HG03175 (cell line): Measurements from ENCODE around the gene PRR18.

ENCODE experiments used
- ATAC-seq: cut with Tn5 transposase; IDR thresholded peaks from one replicate; pipeline ENCODE4 v1.9.1; 2021; ENCODE audit warnings: mild to moderate bottlenecking, moderate library complexity; ENCODE audit not compliant: unreplicated experiment

The PRR18 gene

DNA sequence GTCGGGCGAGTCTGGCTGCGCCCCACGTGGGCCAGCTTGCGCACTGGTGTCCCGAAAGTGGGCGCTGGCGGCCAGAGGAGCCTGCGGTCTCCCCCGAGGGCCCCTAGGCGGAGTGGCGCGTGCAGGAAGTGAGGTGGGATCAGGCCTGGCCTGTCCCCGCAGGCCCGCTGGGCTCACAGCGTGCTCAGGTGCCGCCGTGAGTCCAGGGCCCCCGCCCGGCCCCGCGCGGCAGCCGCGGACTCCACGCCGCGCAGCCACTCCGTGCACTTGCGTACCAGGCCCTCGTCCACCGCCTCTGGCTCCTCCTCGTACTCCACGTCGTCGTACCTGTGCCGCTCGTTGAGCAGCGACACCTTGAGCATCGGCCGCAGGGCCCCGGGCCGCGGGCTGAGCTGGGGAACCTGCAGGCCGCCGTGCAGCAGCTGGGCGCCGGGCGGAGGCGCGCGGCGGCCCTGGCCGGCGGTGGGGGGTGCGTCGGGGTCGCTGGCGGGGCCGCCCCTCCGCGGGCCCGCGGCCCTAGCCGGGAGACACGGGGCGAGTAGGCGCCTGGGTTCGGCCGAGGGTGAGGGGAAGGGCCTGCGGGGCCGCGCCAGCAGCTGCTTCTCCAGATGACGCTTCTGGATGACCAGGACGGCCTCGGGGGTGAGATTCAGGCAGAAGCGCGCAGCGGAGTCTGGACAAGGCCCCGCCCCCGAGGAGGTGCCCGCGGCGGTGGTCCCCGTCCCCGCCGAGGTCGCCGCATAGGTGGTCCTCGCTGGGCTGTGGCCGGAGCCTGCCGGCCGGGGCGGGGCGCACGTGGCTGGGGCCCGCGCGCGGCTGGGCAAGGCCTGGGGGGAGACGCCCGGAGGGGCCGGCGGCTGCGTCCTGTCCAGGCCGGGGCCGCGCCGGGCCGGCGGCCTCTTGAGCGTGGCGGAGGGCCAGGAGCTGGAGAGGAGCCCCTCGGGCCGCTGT is 835 bp downstream of the PRR18 start:
- peak; percentile 31 for ATAC-seq

GRCh38 chr6:166306378-166307081 is 1.7 kb downstream of the PRR18 start:
- no peak for ATAC-seq

- ATAC-seq = no peak
Observed at GRCh38 chr6:166305562-166306117, 2.6 kb downstream of the PRR18 start.

DNA sequence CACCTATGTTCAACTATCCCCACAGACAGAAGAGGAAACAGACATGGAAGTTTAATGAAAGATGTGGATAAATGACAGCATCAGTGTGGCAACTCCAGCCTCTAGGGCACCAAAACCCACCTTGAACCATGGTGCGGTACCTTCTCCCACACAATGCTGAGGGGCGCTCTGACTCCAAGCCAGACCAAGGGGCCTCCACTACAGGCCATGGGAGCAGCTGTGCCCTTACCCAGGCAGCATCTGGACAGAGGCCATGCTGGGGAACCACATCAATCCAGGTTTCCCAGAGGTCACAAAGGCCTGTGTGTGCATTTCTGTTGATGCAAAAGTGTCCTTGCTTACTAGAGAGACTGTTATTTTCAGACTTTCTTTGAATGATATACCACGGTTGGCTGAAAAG is 4.1 kb downstream of the PRR18 start:
- ATAC-seq = no peak

DNA sequence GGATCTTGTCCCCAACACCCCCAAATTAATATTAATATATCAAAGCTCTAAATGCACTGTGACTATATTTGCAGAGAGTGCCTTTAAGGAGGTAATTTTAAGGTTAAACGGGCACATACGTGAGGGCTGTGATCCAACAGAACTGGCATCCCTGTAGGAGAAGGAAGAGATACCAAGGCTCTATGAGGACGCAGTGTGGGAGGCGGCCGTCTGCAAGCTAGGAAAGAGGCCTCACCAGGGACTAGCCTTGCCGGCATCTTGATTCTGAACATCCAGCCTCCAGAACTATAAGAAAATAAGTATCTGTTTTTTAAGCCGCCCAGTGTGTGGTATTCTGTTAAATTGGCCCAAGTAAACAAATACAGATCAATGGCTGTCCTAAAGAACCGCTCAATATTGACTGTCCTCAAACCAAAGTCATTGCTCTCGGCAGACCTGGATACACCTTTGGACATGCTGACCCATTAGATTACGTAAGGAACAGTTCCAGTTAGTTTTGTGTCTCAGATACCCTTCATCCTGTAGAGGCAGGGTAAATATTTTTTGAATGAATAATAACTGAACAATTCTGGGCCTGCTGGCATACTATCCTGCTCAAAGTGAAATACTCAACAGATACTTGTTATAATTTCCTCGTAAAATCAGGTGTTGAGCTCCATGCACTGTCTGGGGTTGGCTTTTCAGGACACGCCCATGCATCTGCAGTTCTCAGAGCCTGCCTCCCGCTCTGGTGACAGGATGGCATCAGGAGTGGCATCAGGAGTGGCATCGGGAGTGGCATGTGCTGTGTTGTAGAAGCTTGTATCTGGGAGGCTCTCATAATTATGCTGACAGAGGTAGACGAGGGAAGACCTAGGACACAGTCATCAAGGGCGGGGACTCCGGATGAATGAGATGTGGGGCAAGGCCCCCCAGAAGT is 6.3 kb downstream of the PRR18 start:
- ATAC-seq = no peak

DNA sequence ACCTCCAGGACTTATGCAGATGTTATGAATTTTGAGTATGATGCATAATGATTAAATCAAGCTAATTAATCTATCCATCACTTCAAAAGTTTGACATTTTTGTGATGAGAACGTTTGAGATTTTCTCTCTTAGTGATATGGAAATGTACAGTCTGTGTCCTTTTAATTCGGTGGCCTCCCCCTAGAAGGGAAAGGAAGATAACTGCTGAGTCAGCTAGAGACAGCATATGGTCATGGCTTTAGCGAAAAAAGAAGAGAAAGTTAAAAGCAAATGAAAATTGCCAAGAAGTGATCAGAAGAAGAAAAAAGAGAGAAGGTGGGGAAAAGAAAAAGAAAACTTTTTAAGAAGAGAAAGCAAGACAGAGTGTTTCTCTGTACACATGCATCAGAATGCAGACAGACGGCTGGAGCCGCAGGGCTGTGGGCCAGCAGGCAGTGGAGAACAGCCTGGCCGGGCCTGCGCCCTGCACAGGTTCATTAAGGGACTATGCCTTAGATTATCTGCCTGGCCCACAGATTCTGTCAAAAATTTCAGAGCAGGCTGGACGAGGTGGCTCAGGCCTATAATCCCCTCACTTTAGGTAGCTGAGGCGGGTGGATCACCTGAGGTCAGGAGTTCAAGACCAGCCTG is 7.7 kb downstream of the PRR18 start:
- no peak for ATAC-seq

GRCh38 chr6:166297606-166298005 is 10.6 kb downstream of the PRR18 start:
- ATAC-seq = no peak

GRCh38 chr6:166296035-166296883 is 11.9 kb downstream of the PRR18 start:
- ATAC-seq = no peak

- no peak for ATAC-seq
Observed at GRCh38 chr6:166293731-166294584, 14.2 kb downstream of the PRR18 start.

DNA sequence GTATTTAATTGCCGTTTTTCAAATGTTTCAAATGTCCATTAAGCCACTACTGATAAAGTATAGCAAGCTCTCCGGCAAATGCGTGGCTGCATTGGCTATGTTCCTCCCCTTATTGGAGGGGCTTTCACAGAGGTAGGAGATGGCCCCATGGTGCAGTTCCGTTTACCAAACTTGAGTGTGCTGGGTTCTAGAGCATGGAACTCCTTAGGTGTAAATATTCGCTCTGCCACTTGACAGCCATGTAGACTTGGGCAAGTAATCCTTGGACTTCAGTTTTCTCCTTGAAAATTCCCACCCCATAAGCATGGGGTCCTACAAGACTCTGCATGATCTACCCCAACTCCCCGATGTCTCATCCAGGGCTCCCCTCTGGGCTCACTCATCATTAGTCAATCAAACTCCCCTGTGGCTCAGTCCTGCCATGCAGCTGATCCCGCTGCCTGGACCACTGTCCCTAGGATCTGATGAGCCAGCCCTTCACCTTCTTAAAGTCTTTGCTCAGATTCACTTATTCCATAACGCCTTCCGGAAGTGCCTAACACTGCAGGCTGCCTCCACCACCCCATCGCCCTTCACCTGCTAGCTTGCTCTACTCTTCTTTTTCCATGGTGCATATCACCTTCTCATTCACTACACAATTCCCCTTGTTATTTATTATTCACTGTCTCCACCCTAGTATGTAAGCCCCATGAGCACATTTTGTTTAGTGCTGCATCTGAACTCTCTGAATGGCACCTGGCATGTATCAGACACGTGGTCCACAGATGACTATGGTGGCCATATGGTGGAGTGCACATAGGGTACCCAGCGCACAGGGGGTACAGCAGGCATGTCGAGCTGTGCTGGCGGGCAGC is 18.8 kb downstream of the PRR18 start:
- no peak for ATAC-seq

- peak; percentile 99 for ATAC-seq
Observed at GRCh38 chr6:166286839-166287271, 21.3 kb downstream of the PRR18 start.

DNA sequence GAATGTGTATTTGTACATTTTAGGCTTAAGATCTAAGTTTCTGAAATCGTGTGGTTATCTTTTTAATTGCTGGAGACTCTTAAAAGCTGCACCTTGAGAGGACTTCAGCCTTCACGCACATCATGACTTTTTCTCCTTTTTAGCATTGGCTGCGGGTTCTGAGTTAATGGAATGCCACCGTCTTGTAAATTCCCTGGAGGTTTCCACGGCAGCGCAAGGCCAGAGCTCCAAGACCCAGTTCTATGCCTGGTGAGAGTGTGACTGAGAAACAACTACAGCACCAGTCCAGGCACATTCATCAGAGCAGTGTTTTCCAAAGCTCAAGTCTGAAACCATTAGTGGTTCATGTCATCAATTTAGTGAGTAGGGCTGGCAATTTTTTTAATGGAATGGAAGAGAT is 23.0 kb downstream of the PRR18 start:
- no peak for ATAC-seq

DNA sequence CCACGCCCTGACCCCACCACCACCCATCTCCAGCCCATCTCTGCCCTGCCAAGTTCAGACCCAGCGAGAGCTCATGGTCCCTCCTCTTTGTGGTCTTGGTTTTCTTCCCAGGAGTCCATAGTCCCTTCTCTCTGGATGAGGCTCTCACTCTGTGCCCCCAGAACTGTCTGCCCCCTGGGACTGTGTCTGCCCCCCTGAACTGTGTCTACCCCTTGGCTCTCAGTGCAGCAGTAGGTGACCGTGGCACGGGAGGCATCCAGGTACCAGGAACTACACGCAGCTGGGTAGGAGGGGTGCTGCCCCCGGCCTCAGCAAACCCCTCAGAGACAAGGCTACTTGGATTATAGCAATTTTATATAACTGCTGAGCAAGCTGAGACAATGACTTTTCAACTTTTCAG is 23.6 kb downstream of the PRR18 start:
- no peak for ATAC-seq

DNA sequence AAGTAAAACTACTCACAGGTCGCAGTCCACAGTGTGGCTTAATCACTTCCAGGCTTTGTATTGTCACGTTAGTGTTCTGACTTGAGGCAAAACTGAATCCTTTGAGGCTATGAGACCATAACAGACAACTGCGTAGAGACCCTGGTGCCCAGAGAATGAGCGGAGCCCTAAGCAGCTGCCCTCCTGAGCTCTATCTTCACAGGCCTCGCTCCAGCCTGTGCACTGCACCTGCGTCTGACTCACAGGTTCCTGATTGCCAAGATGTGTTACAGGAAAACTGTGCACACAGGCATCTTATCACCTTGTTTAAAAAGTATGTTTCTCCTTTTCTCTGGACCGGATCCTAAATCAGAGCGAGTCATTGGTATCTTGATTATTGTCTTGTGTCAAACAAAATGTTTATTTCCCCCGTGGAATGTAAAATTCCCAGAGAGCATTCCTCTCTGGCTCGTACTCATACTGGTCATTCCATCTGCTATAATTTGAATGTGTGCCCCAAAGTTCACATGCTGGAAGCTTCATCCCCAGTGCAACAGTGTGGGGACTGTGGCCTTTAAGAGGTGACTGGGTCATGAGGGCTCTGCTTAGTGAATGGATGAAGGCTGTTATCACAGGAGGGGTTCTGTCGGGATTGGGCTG is 25.7 kb downstream of the PRR18 start:
- ATAC-seq = no peak

DNA sequence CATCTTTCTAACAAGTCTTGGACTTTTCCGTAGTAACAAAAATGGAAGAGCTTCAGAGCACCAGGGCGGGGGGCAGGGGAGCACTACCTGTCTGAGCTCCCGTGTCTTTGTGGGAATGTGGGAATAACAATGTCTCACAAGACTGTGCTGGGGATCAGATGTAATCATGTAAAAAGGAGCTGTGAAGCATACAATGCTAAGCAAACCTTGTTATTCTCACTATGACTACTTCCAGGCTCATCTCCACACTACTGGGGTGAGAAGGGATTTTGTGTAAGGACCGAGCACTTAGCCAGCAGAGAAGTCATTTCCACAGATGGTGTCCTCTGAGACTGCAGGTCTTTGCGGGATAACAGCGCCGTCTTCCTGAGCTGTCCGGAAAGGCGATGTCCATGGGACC is 27.1 kb downstream of the PRR18 start:
- ATAC-seq = no peak

- no peak for ATAC-seq
Observed at GRCh38 chr6:166279393-166279679, 28.9 kb downstream of the PRR18 start.
